Activated T-cell treated with anti-CD3 and anti-CD28 coated beads, Interleukin-2, amount 50 U/mL, for 1 hour (primary cell): Measurements from ENCODE around the gene ATP6AP1.

Source experiments
- DNase-seq: peaks from one replicate; pipeline ENCODE4 v3.0.0-alpha.2; 2020

ATP6AP1 gene

DNA sequence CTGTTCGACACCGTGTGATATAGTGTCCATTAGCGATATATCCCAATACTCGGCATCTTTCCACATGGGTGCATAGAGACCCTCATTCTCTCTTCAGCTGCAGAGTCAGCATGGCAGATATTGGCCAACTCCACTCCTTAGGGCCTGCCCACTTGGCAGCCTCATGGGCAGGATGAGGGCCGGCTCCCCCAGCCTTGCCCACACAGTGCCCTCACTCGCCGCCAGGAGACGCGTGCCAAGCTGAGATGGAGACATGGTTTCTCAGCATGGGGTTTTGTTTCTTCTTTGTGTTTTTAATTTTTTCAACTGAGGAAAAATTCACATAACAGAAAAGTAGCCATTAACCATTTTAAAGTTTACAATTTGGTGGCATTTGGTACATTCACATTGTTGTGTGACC is 24.3 kb downstream of the ATP6AP1 start:
- no peak for DNase-seq

DNA sequence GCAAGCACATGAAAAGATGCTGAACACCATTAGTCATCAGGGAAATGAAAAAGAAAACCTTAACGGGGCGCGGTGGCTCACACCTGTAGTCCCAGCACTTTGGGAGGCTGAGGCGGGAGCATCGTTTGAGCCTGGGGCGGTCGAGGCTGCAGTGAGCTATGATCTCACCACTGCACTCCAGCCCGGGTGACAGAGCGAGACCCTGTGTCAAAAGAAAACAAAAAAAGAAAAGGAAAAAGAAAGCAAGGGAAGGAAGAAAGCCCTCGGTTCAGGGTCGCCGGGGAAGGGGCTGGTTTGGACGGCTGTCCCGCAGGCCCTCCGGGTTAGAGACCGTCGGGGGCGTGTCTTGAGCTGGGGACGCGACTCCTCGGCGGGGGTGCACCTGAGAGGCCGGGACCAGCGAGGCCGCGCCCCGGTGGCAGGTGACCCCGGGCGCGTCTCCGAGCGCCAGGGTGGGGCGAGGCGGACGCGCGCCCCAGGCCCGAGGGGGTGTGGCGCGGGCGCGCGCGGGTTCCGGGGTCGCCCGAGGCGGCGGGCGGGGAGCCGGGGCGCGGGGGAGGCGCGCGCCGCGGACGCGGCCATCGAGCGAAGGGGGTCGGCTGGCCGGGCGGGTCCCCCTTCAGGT is 29.1 kb downstream of the ATP6AP1 start:
- DNase-seq, result no peak

DNA sequence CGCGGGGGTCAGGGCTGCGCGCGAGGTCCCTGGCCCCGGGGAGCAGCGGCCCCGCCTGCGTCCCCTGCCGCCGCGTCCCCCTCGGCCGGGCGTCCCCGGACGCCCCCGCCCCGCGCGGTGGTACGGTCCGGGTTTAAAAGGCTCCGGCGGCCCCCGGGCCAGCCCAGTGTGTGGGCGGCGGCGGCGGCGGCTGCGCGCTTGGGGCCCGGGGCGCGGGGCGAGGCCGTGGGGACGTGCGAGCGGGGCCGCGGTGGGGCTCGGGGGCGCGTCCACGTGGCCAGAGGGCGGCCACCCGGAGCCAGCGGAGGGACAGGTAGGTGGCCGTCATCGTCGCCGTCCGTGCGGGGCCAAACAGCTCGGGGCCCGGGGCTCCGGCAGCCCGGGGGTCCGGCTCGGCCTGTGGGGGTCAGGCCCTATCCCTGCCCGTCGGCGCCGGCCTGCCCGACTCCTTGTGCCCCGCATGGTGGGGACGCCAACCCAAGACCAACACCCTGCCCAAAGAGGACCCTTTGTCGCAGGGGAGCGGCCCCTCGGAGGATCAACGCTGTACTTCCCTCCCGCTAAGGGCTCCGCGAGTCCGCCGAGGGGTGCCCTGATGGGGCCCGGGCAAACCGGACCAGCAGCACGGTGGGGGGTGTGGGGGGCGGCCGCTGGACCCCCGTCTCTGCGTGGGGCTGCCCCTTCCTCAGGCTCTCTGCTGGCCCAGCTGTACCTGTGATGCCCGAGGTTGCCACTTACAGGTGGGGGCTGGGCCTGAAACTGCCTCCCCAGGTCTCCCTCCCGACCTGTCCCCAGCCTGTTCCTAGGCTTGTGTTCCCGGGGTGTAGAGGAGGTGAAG is 29.9 kb downstream of the ATP6AP1 start, which contains the start of gene PLXNA3:
PLXNA3 (plus strand) TSS at position 166 of the 838 bp plus-strand sequence. CDS start 1,903 bp downstream, outside the sequence.
- peak; percentile 78 for DNase-seq

DNA sequence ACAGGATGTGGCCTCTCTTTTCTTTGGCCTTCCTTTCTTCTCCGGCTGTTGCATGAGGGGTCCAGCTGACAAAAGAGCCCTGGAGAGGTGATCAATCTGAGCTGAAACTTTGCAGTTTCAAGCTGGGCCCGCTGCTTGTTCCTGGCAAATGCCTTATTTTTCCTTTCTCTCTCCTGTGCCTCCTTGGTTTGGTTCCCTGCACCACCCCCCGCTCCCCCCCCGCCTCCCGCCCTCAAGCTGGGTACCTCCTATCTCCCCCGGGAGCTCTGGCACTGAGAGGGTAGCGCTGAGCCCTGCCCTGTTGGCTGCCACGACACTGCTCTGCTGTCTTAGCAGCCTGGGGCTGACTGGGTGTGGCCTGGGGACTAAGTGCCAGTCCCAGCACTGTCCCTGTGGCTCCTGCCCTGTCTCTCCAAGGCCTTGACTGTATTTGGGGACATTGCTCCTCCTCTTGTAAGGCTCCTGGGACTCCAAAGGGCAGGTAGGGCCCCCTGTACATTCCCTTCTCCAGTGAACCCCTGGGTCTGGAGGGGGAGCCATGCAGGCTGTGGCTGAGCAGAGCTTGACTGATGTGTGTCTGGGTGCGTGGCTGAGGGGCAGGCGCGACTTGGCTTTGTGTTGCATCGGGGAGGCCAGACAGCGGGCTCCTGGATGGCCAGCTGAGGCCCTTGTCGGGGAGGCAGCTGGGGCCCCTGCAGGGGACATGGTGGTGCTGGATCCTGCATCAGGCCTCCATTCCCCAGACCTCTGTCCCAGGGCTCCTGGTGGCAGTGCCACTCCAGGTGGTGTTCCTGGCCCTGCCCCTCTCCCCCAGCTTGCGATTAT is 30.7 kb downstream of the ATP6AP1 start:
- DNase-seq, result no peak

DNA sequence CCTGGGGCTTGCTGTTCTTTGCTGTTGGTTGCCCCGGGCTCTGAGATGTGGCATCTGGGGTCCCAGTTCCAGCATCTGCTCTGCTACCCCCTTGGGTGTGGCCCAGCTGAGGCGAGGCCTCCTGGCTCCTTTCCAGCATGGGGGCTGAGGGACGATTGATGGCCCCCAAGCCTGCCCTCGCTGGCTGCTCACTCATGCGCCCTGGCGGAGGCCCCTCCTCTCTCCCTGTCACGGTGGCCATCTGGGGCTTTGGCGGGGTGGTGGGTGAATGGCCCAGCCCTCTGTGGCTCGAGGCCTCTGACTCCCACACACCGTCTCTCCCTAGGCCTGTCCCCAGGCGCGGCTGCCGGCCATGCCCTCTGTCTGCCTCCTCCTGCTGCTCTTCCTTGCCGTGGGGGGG is 31.4 kb downstream of the ATP6AP1 start:
- DNase-seq, result no peak

DNA sequence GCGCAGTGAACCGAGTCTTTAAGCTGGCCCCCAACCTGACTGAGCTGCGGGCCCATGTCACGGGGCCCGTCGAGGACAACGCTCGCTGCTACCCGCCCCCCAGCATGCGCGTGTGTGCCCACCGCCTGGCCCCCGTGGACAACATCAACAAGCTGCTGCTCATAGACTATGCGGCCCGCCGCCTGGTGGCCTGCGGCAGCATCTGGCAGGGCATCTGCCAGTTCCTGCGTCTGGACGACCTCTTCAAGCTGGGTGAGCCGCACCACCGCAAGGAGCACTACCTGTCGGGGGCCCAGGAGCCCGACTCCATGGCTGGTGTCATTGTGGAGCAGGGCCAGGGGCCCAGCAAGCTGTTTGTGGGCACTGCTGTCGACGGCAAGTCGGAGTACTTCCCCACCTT is 31.8 kb downstream of the ATP6AP1 start:
- DNase-seq, result no peak

DNA sequence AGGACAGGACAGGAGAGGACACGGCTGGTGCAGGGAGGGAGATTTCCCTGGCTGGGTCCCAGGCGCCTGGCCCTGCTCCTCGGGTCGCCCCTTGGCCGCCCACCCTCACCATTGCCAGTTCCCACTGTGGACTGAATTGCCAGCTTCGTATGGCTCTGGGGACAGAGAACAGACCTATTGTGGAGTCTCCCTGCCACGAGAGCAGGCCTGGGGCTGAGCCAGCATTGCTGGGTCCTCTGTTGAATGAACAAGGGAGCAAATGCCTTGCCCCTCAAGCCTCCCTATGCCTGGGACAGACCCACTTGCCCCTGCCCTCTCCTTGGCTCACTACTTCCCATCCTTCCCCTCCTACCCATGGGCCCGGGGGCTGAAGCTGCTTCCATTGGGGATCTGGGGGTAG is 33.9 kb downstream of the ATP6AP1 start:
- no peak for DNase-seq

DNA sequence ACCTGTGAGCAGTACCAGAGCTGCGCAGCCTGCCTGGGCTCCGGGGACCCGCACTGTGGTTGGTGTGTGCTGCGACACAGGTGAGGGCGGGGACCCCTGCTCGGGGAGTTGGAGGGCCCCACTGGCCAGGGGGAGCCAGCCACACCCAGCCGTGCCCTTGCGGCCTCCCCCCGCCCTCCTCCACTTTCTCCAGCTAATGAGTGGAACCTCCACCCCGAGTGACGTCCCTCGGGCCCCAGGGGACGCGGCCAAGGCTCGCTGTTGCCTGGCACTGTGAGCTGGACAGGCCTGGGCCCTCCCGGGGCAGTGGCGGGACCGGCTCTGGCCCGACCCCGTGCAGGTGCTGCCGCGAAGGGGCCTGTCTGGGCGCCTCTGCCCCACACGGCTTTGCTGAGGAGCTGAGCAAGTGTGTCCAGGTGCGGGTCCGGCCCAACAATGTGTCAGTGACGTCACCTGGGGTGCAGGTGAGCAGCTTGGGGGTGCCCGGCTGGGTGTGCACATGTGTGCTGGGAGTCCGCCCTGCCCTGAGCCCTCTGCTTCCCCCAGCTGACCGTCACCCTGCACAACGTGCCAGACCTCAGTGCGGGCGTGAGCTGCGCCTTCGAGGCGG is 35.2 kb downstream of the ATP6AP1 start:
- no peak for DNase-seq

DNA sequence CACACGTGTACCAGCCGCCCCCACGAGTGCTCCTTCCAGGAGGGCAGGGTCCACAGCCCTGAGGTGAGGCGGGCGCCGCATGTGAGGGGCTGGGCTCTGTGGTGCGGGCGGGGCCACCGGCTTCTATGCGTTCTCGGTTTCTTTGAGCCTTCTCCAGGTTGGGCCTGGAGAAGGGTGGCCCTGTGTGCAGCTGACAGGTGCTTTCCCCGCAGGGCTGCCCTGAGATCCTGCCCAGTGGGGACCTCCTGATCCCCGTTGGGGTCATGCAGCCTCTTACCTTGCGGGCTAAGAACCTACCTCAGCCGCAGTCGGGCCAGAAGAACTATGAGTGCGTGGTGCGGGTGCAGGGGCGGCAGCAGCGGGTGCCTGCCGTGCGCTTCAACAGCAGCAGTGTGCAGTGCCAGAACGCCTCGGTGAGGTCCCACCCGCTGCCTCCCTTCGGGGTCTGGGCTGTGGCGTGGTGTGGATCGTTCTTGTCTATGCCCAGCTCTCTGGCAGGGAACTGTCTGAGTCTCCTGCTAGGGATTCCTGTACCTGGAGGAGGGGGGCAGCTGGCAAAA is 36.4 kb downstream of the ATP6AP1 start:
- no peak for DNase-seq

DNA sequence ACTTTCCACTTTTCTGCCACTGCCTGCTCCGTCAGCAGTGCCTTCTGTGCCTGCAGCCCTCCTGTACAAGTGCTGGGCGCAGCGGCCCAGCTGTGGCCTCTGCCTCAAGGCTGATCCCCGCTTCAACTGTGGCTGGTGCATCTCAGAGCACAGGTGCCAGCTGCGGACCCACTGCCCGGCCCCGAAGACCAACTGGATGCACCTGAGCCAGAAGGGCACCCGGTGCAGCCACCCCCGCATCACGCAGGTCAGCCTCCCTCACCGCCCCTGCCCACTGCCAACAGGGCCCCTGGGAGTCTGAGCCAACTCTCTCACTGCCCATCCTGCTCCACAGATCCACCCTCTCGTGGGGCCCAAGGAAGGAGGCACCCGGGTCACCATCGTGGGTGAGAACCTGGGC is 37.1 kb downstream of the ATP6AP1 start:
- DNase-seq, result no peak

DNA sequence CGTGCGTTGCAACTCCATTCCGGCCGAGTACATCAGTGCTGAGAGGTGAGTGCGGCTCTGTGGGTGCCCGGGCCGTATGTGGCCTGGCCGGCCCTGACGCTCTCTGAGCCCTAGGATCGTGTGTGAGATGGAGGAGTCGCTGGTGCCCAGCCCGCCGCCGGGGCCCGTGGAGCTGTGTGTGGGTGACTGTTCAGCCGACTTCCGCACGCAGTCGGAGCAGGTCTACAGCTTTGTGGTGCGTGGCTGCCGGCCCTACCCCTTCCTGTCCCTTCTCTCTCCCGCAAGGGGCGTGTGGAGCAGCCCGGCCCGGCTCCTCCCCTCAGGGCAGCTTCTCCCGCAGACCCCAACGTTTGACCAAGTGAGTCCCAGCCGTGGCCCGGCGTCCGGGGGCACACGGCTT is 37.6 kb downstream of the ATP6AP1 start:
- DNase-seq, result no peak

DNA sequence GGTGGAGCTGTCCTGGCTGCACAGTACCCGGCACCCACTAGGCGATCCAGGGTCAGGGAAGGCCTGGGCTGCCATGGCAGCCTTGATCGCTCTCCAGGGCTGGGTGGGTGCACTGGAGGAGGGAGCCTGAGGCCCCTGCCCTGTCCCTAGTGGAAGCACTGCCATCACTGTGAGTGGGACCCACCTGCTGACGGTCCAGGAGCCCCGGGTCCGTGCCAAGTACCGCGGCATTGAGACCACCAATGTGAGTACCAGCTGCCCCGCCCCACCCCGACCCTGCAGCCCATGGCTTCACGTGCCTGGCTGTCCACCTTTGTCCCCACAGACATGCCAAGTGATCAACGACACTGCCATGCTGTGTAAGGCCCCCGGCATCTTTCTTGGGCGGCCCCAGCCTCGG is 38.4 kb downstream of the ATP6AP1 start:
- DNase-seq, result no peak

DNA sequence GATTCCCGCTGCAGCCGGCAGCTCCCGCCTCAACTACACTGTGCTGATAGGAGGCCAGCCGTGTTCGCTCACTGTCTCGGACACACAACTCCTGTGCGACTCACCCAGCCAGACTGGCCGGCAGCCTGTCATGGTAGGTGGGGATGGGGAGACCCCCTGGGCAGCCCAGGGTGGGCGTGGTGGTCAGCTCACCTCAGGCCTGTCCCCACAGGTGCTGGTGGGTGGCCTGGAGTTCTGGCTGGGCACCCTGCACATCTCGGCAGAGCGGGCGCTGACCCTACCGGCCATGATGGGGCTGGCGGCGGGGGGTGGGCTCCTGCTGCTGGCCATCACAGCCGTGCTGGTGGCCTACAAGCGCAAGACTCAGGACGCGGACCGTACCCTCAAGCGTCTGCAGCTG is 39.1 kb downstream of the ATP6AP1 start:
- DNase-seq, result no peak

DNA sequence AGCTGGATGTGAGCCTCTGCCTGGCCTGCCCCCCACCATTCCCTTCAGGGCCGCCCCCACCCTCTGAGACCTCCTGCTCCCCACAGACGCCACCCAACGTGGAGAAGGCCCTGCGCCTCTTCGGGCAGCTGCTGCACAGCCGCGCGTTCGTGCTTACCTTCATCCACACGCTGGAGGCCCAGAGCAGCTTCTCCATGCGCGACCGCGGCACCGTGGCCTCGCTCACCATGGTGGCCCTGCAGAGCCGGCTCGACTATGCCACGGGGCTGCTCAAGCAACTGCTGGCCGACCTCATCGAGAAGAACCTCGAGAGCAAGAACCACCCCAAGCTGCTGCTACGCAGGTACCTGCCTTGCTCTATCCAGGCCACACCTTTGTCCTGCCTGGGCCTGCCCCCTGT is 39.7 kb downstream of the ATP6AP1 start:
- no peak for DNase-seq

DNA sequence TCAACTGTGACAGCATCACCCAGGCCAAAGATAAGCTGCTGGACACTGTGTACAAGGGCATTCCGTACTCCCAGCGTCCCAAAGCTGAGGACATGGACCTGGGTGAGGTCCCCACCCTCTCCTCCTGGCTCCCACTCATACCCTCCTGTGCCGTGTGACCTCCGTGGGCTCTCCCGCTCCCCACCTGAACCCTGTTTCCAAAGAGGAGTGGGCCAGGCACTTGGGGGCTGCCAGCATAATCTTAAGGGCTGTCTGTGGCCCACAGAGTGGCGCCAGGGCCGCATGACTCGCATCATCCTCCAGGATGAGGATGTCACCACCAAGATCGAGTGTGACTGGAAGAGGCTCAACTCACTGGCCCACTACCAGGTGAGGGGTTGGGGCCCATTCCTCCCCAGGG is 40.6 kb downstream of the ATP6AP1 start:
- DNase-seq, result no peak

DNA sequence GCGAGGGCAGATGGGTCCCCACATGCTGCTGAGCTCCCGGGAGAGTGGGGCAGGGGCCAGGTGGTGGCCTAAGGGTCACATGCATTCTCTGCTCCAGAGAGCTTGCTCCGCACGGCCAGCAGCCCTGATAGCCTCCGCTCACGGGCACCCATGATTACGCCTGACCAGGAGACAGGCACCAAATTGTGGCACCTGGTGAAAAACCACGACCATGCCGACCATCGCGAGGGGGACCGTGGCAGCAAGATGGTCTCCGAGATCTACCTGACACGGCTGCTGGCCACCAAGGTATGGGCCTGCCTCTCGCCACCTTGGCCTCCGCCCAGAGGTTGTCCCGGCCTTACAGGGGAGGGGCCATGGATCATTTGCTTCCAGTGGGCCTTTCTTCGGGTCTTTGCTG is 41.4 kb downstream of the ATP6AP1 start:
- no peak for DNase-seq

DNA sequence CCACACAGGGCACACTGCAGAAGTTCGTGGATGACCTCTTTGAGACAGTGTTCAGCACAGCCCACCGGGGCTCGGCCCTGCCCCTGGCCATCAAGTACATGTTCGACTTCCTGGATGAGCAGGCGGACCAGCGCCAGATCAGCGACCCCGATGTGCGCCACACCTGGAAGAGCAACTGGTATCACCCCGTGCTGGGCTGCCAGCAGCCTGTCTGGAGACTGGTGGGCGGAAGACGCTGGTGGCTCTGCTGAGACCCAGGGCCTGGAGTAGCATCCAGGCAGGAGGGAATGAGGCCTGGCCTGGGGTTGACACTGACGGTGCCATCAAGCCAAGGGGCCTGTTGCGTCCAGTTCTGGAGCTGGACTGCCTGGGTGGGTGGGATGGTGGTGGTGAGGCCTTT is 42.0 kb downstream of the ATP6AP1 start:
- no peak for DNase-seq

DNA sequence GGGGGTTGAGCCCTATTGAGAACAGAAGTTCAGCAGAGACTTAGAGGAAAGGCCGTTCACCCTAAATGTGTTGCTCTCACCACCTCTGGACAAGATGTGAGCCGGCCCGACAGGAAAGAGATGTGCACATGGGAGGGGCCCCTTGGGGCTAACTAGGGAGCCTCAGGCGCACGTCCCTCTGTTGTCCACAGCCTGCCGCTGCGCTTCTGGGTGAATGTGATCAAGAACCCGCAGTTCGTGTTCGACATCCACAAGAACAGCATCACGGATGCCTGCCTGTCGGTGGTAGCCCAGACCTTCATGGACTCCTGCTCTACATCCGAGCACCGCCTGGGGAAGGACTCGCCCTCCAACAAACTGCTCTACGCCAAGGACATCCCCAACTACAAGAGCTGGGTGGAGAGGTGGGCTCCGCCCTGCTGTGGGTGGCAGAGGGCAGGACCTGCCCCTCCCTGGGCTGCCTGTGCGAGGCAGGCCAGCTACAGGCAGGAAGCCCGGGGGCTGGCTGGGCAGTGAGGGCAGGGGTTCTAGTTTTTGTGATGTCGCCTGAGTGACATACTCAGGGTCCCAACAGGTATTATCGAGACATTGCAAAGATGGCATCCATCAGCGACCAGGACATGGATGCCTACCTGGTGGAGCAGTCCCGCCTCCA is 42.6 kb downstream of the ATP6AP1 start:
- no peak for DNase-seq

DNA sequence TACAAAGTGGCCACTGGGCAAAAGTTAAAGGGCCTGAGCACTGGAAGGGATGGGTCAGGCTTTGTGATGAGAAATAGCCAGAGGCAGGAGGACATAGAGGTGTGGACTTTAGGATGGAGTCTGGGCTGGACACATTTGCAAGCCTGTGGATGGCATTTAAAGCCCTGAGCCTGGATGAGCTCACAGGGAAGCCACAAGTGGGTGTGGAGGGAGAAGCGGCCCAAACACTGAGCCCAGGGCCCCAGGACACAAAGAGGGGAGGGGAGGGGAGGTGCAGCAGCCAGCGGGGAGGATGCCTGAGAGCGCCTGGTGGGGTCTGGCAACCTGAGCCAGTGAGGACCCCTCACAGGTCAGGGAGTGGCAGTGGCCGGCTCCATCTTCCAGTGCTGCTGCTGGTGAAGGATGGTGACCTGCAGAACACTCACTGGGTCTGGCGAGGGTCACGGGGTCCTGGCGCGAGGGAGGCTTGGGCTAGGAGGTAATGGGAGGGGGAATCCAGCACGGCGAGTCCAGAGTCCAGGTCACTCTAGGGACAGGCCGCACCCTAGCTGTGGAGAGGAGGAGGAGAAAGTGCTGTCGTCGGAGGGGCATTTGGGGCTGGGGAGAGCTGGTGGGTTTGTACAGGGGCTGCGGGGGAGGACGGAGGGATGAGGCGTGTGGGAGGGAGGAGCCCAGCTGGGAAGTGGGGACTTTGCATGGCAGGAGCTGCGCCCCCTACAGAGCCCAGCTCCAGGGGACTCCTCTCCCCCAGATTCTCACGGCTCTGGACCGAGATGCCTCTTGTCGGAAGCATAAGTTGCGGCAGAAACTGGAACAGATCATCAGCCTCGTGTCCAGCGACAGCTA is 43.6 kb downstream of the ATP6AP1 start:
- DNase-seq, result no peak

DNA sequence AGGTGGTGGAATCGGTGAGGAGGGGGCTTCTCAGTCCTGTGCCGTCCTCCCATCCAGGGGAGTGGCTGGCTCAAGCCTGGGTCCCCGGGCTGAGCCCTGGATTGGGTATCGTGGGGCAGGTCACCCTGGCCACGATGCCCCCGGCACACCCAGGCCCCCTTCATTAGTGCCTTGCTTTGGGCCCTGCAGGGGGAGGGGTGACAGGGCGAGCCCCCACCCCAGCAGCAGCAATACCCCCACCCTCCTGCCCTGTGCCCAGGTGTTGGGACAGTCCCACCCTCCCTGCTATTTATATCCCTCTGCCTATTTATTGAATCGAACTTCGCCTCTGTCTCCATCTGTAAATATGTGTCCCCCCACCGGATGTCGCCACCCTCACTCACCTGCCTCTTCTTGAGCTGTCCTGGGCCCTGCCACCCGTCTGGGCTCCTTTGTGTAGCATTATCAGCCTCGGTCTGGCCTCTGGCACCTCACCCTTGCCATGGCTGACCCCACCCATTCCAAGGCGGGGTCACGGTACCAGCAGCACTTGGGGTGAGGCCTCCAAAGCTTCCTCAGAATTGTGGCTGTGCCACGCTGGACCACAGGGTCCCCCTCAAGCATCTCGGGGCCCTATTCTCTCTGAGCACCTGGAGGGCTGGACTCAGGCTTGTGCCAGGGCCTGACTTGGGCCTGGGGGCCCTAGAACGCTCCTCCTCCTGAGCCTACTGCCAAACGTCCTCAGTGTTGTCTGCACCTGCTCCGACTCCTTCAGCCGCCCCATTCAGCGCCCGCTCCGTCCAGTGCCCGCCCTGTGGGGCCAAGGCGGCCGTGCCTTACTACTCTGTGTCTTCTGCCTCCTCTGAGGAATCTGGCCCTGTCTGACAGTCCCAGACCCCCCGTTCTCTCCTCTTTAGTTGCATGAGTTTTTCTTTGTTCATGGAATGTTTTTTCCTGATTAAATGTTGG is 44.5 kb downstream of the ATP6AP1 start:
- no peak for DNase-seq
